HG03460 (cell line): ENCODE data around the gene ABCC1.
A peak's percentile ranks its signal among the peaks of the same experiment; 100 is the strongest.
"Not testable (repeated sequence)": the region's sequence is repeated elsewhere in the genome, so short reads cannot be mapped to it uniquely, and the experiment has no call there.

Source experiments
- ATAC-seq: cut with Tn5 transposase; IDR thresholded peaks from one replicate; pipeline ENCODE4 v1.9.1; 2021; ENCODE audit not compliant: unreplicated experiment

The ABCC1 gene

DNA sequence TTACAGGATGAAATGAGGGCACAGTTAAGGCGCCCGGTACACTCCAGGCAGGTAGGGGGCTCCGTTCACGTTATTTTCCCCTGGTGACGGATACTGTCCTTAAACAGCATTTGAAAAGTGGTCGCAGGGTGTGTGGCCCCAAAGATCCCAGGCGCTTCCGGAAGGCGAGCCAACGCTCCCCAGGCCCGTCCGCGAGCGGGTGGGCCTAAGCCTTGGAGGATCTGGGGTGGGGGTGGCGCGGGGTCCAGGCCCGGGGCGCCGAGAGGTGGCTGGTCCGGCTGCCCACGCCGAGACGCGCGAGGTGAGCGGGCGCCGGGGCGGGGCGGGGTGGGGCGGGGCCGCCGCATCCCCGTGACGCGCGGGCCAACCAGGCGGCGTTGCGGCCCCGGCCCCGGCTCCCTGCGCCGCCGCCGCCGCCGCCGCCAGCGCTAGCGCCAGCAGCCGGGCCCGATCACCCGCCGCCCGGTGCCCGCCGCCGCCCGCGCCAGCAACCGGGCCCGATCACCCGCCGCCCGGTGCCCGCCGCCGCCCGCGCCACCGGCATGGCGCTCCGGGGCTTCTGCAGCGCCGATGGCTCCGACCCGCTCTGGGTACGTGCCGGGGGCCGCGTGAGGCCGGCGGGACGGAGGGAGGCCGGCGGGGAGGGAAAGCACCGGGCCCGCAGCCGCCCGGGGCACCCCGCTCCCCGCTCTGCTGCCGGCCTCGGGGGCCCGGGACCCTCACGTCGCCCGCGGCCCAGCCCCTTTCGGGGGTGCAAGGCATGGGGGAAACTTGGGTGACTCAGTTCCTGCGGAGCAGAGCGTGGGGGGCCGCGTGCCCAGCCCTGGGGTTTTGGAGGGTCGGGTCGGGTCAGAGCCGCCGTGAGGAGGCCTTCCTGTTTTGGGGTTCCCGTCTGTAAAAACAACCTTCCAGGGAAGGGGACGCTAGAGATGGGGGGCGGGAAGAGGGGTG is at the start of gene ABCC1:
ABCC1 (plus strand) TSS at position 407 of the 951 bp plus-strand sequence; CDS start at position 543, 136 bp downstream.
- ATAC-seq: peak; percentile 51

- ATAC-seq: no peak
These were observed 49.1 kb upstream of the ABCC1 start for GRCh38 chr16:15900357-15900756.

DNA sequence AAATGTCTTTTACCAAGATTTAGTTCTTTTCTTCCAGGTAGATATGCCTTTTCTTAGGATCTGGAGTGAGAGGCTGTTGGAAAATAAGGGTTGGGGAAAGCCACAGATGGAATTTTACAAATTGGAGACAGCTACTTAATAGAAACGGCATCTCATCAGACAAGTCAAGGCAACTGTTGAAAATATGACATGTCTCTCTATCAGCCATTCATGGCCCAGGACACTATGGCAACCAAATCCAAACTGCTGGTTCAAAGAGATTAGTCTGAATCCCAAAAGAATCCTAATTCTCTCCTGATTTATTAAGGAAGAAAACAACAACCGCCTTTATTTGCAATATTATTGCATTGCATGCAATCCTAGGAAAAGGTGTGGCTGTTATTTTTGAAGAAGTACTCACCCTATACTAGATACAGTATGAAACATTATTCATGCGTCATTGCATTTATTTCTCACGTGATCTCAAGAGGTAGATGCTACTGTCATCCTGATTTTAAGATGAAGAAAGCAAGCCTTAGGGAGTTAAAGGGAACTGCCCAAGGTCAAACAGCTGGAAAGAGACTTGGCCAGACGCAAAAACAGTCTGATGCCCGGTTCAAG is 48.4 kb upstream of the ABCC1 start:
- ATAC-seq: no peak

GRCh38 chr16:15903960-15904359 is 45.5 kb upstream of the ABCC1 start:
- no peak for ATAC-seq

GRCh38 chr16:15906439-15906838 is 43.0 kb upstream of the ABCC1 start:
- no peak for ATAC-seq

DNA sequence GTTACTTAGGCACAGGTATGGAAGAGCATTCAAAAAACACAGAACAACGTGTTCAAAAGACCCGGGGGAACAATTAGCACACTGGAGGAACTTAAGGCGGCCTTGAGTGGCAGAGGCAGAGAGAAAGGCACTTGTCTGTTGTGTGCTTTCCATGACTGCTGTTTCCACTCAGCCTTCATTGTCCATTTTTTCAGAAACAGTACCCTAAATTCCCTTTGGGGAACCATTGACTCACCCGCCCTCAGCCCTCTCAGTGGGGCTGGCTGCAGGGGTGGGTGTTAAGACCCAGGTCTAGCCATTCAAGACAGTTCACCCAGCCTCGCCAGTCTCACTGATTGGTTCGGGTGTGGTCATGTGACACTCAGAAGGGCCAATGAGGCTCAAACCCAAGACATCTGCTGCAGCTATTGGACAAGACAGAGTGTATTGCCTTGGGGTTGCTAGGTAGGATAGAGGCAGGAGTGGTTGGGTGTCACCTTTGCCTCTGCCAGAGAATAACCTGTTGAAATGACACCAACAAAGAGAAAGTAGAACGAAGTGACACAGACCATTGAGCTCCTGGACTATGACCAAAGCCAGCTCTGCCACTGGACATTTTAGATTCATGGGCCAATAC is 41.4 kb upstream of the ABCC1 start:
- ATAC-seq: peak; percentile 98

DNA sequence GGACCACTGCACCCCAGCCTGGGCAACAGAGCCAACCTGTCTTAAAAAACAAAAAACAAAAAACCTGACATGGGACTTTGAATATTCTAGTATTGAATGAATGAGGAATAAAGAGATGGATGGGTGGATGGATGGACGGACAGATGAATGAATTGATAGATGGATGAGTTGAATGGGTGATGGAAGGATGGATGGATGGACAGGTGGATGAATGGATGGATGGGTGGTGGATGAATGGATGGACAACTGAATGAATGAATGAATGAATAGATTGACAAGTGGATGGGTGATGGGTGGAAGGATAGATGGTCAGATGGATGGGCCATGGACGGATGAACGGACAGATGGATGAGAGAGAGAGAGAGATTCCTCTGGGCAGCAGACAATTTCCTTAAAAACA is 38.2 kb upstream of the ABCC1 start:
- ATAC-seq: no peak

GRCh38 chr16:15913046-15913698 is 36.2 kb upstream of the ABCC1 start:
- no peak for ATAC-seq

DNA sequence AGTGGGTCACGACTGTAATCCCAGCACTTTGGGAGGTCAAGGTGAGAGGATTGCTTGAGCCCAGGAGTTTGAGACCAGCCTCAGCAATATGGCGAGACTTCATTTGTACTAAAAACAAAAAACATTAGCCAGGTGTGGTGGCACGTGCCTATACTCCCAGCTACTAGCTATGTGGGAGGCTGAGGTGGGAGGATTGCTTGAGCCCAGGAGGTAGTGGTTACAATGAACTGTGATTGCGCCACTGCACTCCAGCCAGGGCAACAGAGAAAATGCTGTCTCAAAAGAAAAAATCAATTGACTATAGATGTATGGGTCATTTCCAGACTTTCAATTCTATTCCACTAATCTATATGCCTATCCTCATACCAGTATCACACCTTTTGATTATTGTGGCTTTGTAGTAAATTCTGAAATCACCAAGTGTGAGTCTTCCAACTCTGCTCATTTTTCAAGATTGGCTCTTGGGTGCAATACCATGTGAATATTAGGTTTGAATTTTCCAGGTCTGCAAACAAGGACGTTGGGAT is 33.8 kb upstream of the ABCC1 start:
- ATAC-seq: no peak

DNA sequence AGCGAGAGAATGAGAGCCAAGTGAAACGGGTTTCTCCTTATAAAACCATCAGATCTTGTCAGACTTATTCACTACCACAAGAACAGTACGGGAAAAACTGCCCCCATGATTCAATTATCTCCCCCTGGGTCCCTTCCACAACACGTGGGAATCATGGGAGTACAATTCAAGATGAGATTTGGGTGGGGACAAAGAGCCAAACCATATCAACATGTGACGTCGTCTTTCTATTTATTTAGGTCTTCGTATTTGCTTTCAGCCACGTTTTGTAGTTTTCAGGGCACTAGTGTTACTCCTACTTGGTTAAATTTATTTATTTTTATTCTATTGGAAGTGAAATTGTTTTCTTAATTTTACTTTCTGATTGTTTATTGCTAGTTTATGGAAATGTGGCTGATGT is 33.1 kb upstream of the ABCC1 start:
- ATAC-seq: no peak

GRCh38 chr16:15918314-15918713 is 31.1 kb upstream of the ABCC1 start:
- not testable (repeated sequence) for ATAC-seq

GRCh38 chr16:15919331-15919730 is 30.1 kb upstream of the ABCC1 start:
- no peak for ATAC-seq

DNA sequence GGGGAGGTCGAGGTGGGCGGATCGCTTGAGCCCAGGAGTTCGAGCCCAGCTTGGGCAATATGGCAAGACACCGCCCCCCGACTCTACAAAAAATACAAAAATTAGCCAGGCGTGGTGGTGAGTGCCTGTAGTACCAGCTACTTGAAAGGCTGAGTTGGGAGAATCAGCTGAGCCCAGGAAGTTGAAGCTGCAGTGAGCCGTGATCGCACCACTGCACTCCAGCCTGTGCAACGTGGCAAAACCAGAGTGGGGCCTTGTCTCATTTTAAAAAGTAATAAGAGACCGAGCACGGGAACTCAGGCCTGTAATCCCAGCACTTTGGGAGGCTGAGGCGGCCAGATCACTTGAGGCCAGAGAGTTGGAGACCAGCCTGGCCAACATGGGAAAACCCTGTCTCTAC is 24.4 kb upstream of the ABCC1 start:
- no peak for ATAC-seq

GRCh38 chr16:15925631-15926030 is 23.8 kb upstream of the ABCC1 start:
- ATAC-seq: no peak

DNA sequence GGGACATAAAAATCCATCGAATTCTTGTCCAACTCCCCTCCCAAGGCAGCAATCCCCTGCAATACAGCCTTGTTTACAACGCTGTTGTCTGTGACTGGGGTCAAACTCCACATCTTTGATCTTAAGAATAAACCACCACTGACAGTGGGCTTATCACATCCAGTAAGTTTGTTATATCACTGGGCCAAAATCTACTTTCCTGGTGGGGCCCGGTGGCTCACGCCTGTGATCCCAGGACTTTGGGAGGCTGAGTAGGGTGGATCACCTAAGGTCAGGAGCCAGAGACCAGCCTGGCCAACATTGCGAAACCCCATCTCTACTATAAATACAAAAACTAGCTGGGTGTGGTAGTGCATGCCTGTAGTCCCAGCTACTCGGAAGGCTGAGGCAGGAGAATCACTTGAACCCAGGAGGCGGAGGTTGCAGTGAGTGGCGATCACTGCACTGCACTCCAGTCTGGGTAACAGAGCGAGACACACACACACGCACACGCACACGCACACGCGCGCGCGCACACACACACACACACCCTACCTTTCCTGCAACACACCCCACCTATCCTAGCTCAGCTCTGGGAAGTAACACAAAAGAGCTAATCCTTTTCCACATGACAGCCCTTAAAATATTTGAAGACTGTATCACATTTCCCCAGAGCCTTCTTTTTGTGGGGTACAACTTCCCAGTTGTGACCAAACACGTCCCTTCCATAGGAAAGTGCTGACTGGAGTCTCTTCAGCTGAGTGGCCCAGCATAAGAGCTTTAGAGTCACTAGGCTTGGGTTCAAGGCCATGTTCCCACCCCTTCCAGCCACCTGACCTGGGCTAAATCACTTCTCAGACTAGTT is 20.9 kb upstream of the ABCC1 start:
- ATAC-seq: no peak

DNA sequence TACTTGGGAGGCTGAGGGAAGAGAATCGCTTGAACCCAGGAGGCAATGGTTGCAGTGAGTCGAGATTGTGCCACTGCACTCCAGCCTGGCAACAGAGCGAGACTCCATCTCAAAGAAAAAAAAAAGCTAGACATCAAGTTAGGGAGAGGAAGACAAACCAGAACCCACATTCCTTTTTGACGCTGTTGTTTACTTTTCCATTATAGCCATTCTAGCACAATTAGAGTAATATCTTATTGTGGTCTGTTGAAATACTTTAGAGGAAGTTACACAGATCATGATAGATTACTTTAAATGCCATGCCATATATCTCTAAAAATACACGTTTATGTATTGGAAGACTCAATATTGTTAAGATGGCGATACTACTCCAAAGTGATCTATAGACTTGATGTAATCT is 16.5 kb upstream of the ABCC1 start:
- no peak for ATAC-seq

- no peak for ATAC-seq
These were observed 15.6 kb upstream of the ABCC1 start for GRCh38 chr16:15933781-15934180.

DNA sequence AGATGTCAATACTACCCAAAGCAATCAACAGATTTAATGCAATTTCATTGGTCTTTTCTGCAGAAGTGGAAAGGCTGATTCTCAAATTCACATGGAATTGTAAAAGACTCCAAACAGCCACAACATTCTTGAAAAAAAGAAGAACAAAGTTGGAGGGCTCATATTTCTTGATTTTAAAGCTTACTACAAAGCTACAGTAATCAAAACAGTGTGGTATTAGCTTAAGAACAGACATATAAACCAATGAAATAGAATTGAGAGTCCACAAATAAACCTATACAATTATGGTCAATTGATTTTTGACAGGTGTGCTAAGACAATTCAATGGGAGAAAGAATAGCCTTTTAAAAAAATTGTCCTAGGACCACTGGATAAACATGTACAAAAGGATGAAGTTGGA is 14.4 kb upstream of the ABCC1 start:
- ATAC-seq: no peak

- not testable (repeated sequence) for ATAC-seq
These were observed 12.6 kb upstream of the ABCC1 start for GRCh38 chr16:15936809-15937208.
